T-cell (primary cell): ENCODE results near the gene NELFA. TPM values are rescaled to one million over a fixed set of nuclear protein-coding genes. Genes with fewer than 3 reads are reported as not detected.

Source experiments
- ATAC-seq, 4 experiments: fragments of 200-7000 bp in 3 of 4; fragments of 150-1000 bp in 1 of 4; cut with Tn5 transposase; replicated peaks in 1 of 4; 1 replicate in 3 of 4; 2 replicates in 1 of 4; pipeline ENCODE4 v1.10.0; 2021; ENCODE audit warnings: moderate library complexity in 3 of 4, mild to moderate bottlenecking in 2 of 4, moderate number of reproducible peaks in 1 of 4
- CTCF ChIA-PET, 2 donors: fragments of 300-600 bp; sonication (Branson Sonifier 250); formaldehyde crosslinking; loops; one replicate each; lab custom pipeline; 2022; ENCODE audit warnings: antibody characterized with exemption in 2 of 2; lab: Charles Lee
- POLR2A ChIA-PET, 2 donors: fragments of 300-600 bp; sonication (Branson Sonifier 250); formaldehyde crosslinking; loops; one replicate each; lab custom pipeline; 2022; ENCODE audit warnings: antibody characterized with exemption in 2 of 2; lab: Charles Lee
- DNase-seq, 35 experiments: peaks; one replicate each; pipeline versions ENCODE4 v3.0.0 to v3.0.0-alpha.2; 2013 to 2023
- H3K27ac ChIP-seq: one replicate; pipeline ENCODE4 v1.5.1; 2013; ENCODE audit warnings: low read length
- H3K27me3 ChIP-seq, 2 experiments: replicated peaks in 1 of 2; 1 replicate in 1 of 2; 2 replicates in 1 of 2; pipeline versions ENCODE4 v1.6.1 to v1.7.0; 2013; ENCODE audit warnings: low read length in 1 of 2, mixed read lengths in 1 of 2; ENCODE audit not compliant: control insufficient read depth in 2 of 2, insufficient read depth in 2 of 2; ENCODE audit errors: extremely low read depth in 1 of 2
- H3K36me3 ChIP-seq, 2 donors: 1 replicate in 1 of 2; 2 replicates in 1 of 2; pipeline versions ENCODE4 v1.6.1 to v1.7.0; 2013; ENCODE audit warnings: low read length in 1 of 2; ENCODE audit not compliant: control insufficient read depth in 2 of 2, insufficient read depth in 1 of 2; ENCODE audit errors: extremely low read depth in 1 of 2
- H3K4me1 ChIP-seq, 2 experiments: 1 replicate in 1 of 2; 2 replicates in 1 of 2; pipeline versions ENCODE4 v1.6.1 to v1.7.0; 2013; ENCODE audit warnings: low read length in 2 of 2, mixed read lengths in 1 of 2; ENCODE audit not compliant: insufficient read depth in 2 of 2, control insufficient read depth in 1 of 2; ENCODE audit errors: extremely low read depth in 1 of 2
- H3K4me3 ChIP-seq, 2 donors: 1 replicate in 1 of 2; 2 replicates in 1 of 2; pipeline versions ENCODE4 v1.5.1 to v1.7.0; 2013; ENCODE audit warnings: mild to moderate bottlenecking in 2 of 2, low read length in 1 of 2, moderate library complexity in 1 of 2; ENCODE audit not compliant: control insufficient read depth in 1 of 2; ENCODE audit errors: extremely low read depth in 1 of 2
- H3K9me3 ChIP-seq: 2 replicates; pipeline ENCODE4 v1.7.0; 2013
- H3K27ac Mint-ChIP-seq, 2 donors: one replicate each; pipeline ENCODE4 v1.8.0; 2020 to 2021; ENCODE audit warnings: mild to moderate bottlenecking in 2 of 2, mixed read lengths in 2 of 2
- H3K27me3 Mint-ChIP-seq, 2 donors: one replicate each; pipeline ENCODE4 v1.8.0; 2021 to 2022; ENCODE audit warnings: mixed read lengths in 2 of 2
- H3K36me3 Mint-ChIP-seq: one replicate; pipeline ENCODE4 v1.8.0; 2021; ENCODE audit warnings: mixed read lengths
- H3K4me1 Mint-ChIP-seq, 3 donors: one replicate each; pipeline ENCODE4 v1.8.0; 2020 to 2022; ENCODE audit warnings: mixed read lengths in 3 of 3, mild to moderate bottlenecking in 1 of 3
- H3K4me3 Mint-ChIP-seq, 3 donors: one replicate each; pipeline ENCODE4 v1.8.0; 2020 to 2022; ENCODE audit warnings: mild to moderate bottlenecking in 3 of 3, mixed read lengths in 3 of 3, moderate library complexity in 3 of 3
- H3K9me3 Mint-ChIP-seq, 3 donors: one replicate each; pipeline ENCODE4 v1.8.0; 2020 to 2022; ENCODE audit warnings: mixed read lengths in 3 of 3
- WGBS: methylation state at CpG from one replicate; pipeline ENCODE4 v1.1.5; 2013; ENCODE audit warnings: missing lambda C conversion rate; ENCODE audit not compliant: insufficient coverage; 5-methylcytosine and 5-hydroxymethylcytosine counted together
- total RNA-seq, 35 experiments: library from RNA in 6 of 35; stranded (reverse) in 6 of 35; fragments of 120-200 nt in 1 of 35; gene quantifications; one replicate each; pipeline versions ENCODE4 v1.2.1 to v1.2.4 and lab custom pipeline; 2013 to 2026

NELFA gene
- total RNA-seq, 5 donors from 2014 or later (not counting 1 experiment from before 2014, with no cell fraction given): 40.7 to 55.1 (median 46.2) TPM

GRCh38 chr4:1938027-1938426 is 70.7 kb downstream of the NELFA start:
- Histone ChIP-seq H3K4me3 (no peak overlapping the region), H3K27me3 (no peaks in the 10 kb centered on the region), H3K27ac (no peak overlapping the region), H3K4me1 (no peaks in the 10 kb centered on the region), H3K36me3 (peaks cover 15 to 30% of the 10 kb centered on the region in 2 donors), H3K9me3 (no peaks in the 10 kb centered on the region)
- Mint-ChIP-seq H3K27me3 (no peaks in the 10 kb centered on the region), H3K27ac (no peak overlapping the region), H3K36me3 (peaks cover 28% of the 10 kb centered on the region), H3K4me1 (no peaks in the 10 kb centered on the region), H3K9me3 (no peaks in the 10 kb centered on the region), H3K4me3 (no peak overlapping the region)
- ChIA-PET CTCF (interaction anchor here in 1 of 2 donors (0.8 kb wide), 1 partner anchor 26 kb away, joined by 3 read pairs; no protein-coding TSS in a partner anchor), POLR2A (no interaction called here)
- DNase-seq (no peak), ATAC-seq (no peak)
- WGBS: 94% methylated on average over 6 of the region's 8 CpGs

GRCh38 chr4:1937550-1937949 is 71.2 kb downstream of the NELFA start:
- H3K4me3 ChIP-seq: no peak overlapping the region
- peaks cover 11 to 31% of the 10 kb centered on the region in 2 donors for H3K36me3 ChIP-seq
- H3K36me3 Mint-ChIP-seq: peaks cover 26% of the 10 kb centered on the region
- no peak overlapping the region for H3K27ac ChIP-seq
- H3K9me3 ChIP-seq: no peaks in the 10 kb centered on the region
- ChIA-PET CTCF (no interaction called here), POLR2A (interaction anchor here in 1 of 2 donors (0.7 kb wide), 1 partner anchor 179 kb away, joined by 4 read pairs; no protein-coding TSS in a partner anchor)
- no peak overlapping the region for H3K27ac Mint-ChIP-seq
- H3K4me3 Mint-ChIP-seq: no peak overlapping the region
- WGBS: 100% methylated on average over 2 of the region's 3 CpGs
- no peaks in the 10 kb centered on the region for H3K9me3 Mint-ChIP-seq
- DNase-seq: no peak
- H3K27me3 Mint-ChIP-seq: no peaks in the 10 kb centered on the region
- no peaks in the 10 kb centered on the region for H3K27me3 ChIP-seq
- ATAC-seq: no peak
- H3K4me1 Mint-ChIP-seq: no peaks in the 10 kb centered on the region
- no peaks in the 10 kb centered on the region for H3K4me1 ChIP-seq

- DNase-seq (no peak), ATAC-seq (no peak)
- CTCF ChIA-PET: no interaction called here
- Mint-ChIP-seq H3K4me1 (no peaks in the 10 kb centered on the region), H3K4me3 (no peak overlapping the region), H3K27ac (no peak overlapping the region), H3K27me3 (no peaks in the 10 kb centered on the region), H3K36me3 (peaks cover 22% of the 10 kb centered on the region), H3K9me3 (no peaks in the 10 kb centered on the region)
- peaks cover 0 to 3% of the 10 kb centered on the region in 2 experiments for H3K4me1 ChIP-seq
- no peaks in the 10 kb centered on the region for H3K9me3 ChIP-seq
- WGBS: no CpG with 5 or more reads among the region's 3 CpGs
- POLR2A ChIA-PET: no interaction called here
- no peak overlapping the region for H3K27ac ChIP-seq
- no peak overlapping the region for H3K4me3 ChIP-seq
- H3K36me3 ChIP-seq: peaks cover 8 to 32% of the 10 kb centered on the region in 2 donors
- H3K27me3 ChIP-seq: no peaks in the 10 kb centered on the region
Observed at GRCh38 chr4:1933700-1934099, 75.1 kb downstream of the NELFA start.

DNA sequence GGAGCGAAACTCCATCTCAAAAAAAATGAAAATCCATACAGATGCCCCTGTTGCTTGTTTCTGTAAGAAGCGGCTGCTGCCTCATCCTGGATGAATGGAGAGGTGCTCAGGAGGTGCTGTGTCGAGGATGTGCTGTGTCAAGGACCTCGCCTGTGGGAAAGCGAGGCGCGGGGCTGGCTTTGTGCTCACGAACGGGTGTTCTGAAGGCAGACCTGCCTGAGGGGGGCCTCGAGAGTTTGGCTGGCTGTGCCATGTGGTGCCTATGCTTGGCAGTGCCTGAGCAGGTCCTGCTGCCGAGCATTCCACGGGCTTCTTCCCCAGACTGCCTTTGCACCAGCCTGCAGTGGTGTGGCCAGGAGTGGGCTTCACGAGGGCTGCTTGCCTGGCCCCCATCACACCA is 76.0 kb downstream of the NELFA start:
- Histone ChIP-seq H3K9me3 (no peaks in the 10 kb centered on the region), H3K27me3 (no peaks in the 10 kb centered on the region), H3K27ac (no peak overlapping the region), H3K36me3 (peaks cover 5 to 30% of the 10 kb centered on the region in 2 donors), H3K4me3 (no peak overlapping the region), H3K4me1 (peaks cover 0 to 3% of the 10 kb centered on the region in 2 experiments)
- DNase-seq: no peak
- POLR2A ChIA-PET: no interaction called here
- peaks cover 25% of the 10 kb centered on the region for H3K36me3 Mint-ChIP-seq
- H3K27me3 Mint-ChIP-seq: no peaks in the 10 kb centered on the region
- no peak overlapping the region for H3K27ac Mint-ChIP-seq
- no peak overlapping the region for H3K4me3 Mint-ChIP-seq
- no peaks in the 10 kb centered on the region for H3K9me3 Mint-ChIP-seq
- CTCF ChIA-PET: interaction anchor here in 1 of 2 donors (0.7 kb wide), 1 partner anchor 52 kb away, joined by 7 read pairs; no protein-coding TSS in a partner anchor
- WGBS: 98% methylated on average over 11 of the region's 13 CpGs
- no peaks in the 10 kb centered on the region for H3K4me1 Mint-ChIP-seq
- ATAC-seq: no peak

Other genes starting within 250 kb of the NELFA start
- gene FGFR3, start 215.7 kb downstream of the NELFA start, total RNA-seq: under 1 TPM in 3 of 5 donors, not detected in 2; 0.70 to 0.91 (median 0.90) TPM
- 10 to 100 TPM; 35.4 to 60.3 (median 53.5) TPM for gene LETM1, start 152.8 kb downstream of the NELFA start, total RNA-seq
- gene NSD2, start 137.6 kb downstream of the NELFA start, total RNA-seq: 10 to 100 TPM; 40.8 to 55.3 (median 48.3) TPM
- gene NAT8L, start 50.4 kb upstream of the NELFA start, total RNA-seq: under 1 TPM in 4 of 5 donors, not detected in 1; 0.06 to 0.35 (median 0.11) TPM
- gene HAUS3, start 233.1 kb upstream of the NELFA start, total RNA-seq: 10 to 100 TPM; 29.3 to 94.0 (median 31.2) TPM
- gene POLN, start 233.1 kb upstream of the NELFA start, total RNA-seq: 1 to 10 TPM; 2.5 to 3.7 (median 2.7) TPM